SU-DHL-6 (cell line): ENCODE measurements around the gene BORCS8.

Experiments used
- H2AFZ ChIP-seq: fragments of 200-600 bp; sonication (generic); 2 replicates; pipeline ENCODE4 v1.6.1; 2014; ENCODE audit warnings: low read depth, mild to moderate bottlenecking, moderate library complexity, mixed read lengths, antibody characterized with exemption, low read length; ENCODE audit not compliant: severe bottlenecking
- H3F3A ChIP-seq: fragments of 200-600 bp; shearing (Covaris generic); 2 replicates; pipeline ENCODE4 v1.6.0; 2016; ENCODE audit warnings: antibody characterized with exemption, mild to moderate bottlenecking; ENCODE audit not compliant: insufficient read depth
- H3K27ac ChIP-seq: fragments of 200-600 bp; sonication (generic); 2 replicates; pipeline ENCODE4 v1.5.1; 2016; ENCODE audit warnings: low read depth, mild to moderate bottlenecking, low read length, moderate library complexity, mixed read lengths
- H3K27me3 ChIP-seq: fragments of 200-600 bp; sonication (generic), shearing (Covaris generic); 2 replicates; pipeline ENCODE4 v1.6.0; 2014; ENCODE audit warnings: mild to moderate bottlenecking, low read length
- H3K36me3 ChIP-seq: fragments of 200-600 bp; sonication (generic); 2 replicates; pipeline ENCODE4 v1.6.1; 2014; ENCODE audit warnings: mild to moderate bottlenecking, low read length, mixed read lengths
- H3K4me2 ChIP-seq: fragments of 300-600, 200-600 bp; shearing (Covaris generic), sonication (generic); 2 replicates; pipeline ENCODE4 v1.6.0; 2014; ENCODE audit warnings: low read length, low read depth, mild to moderate bottlenecking; ENCODE audit not compliant: poor library complexity, severe bottlenecking
- H3K4me3 ChIP-seq: fragments of 200-600 bp; sonication (generic); 2 replicates; pipeline ENCODE4 v1.5.1; 2014; ENCODE audit warnings: antibody characterized with exemption, low read length, mild to moderate bottlenecking, mixed read lengths; ENCODE audit not compliant: insufficient read depth, poor library complexity, severe bottlenecking
- H3K79me2 ChIP-seq: fragments of 200-600 bp; sonication (generic); 2 replicates; pipeline ENCODE4 v1.6.1; 2014; ENCODE audit warnings: mild to moderate bottlenecking, low read length, moderate library complexity; ENCODE audit not compliant: insufficient read depth
- H3K9ac ChIP-seq: fragments of 200-600 bp; sonication (generic); 2 replicates; pipeline ENCODE4 v1.7.0; 2014; ENCODE audit warnings: mild to moderate bottlenecking, low read length
- H3K9me2 ChIP-seq: fragments of 200-600 bp; sonication (generic); replicated peaks from 2 replicates; pipeline ENCODE4 v1.6.1; 2014; ENCODE audit warnings: low read length; ENCODE audit not compliant: insufficient read depth
- H3K9me3 ChIP-seq: fragments of 200-600 bp; sonication (generic); 2 replicates; pipeline ENCODE4 v1.6.1; 2014; ENCODE audit warnings: low read length, mixed read lengths; ENCODE audit not compliant: insufficient read depth
- H4K20me1 ChIP-seq: fragments of 200-600 bp; sonication (generic); 2 replicates; pipeline ENCODE4 v1.6.1; 2014; ENCODE audit warnings: low read depth, mild to moderate bottlenecking, antibody characterized with exemption, low read length, moderate library complexity, mixed read lengths
- EZH2phosphoT487 ChIP-seq: fragments of 200-600 bp; sonication (generic), shearing (Covaris generic); conservative IDR thresholded peaks from 2 replicates; pipeline ENCODE4 v1.6.1; 2018; ENCODE audit warnings: mild to moderate bottlenecking, antibody characterized with exemption, low read length, moderate library complexity, mixed read lengths
- TF ChIP-seq, protein P1 (sequence below): fragments of 200-600 bp; sonication (generic); IDR thresholded peaks from one replicate; pipeline ENCODE4 v1.5.1; 2017; ENCODE audit warnings: antibody characterized with exemption, mild to moderate bottlenecking, low read length, moderate library complexity; ENCODE audit not compliant: insufficient read depth, poor library complexity, severe bottlenecking

BORCS8 gene

DNA sequence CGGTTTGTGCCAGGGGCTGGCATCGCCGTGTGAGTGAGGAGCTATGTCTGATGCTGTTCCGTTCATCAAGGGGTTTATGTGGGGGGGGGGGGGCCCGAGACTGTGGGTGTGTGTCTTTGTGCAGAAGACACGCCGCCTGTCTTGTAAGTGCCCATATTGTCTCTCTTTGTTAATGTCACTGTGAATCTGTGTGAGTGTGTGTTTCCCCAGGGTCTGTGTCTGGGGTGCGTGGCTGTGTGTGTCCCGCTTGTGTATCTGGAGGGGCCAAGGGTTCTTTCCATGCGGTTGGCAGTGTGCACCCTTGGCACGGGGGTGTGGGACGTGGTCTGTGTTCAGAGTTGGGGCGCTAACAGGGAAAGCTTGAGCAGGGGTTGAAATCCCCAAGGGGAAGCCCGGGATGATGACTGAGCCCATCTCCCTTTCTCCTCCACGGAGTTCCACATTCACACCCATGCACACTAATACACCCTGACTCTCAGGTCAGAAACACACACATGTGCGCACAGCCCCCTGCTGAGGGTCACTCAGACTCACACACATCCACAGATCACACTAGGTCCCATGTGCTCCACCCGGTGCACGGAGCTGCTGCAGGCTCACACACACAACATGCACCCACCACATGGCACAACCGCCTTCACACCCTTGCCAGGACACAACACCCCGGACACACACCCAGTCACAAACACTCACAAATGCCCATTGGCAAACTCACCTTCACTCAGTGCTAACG lies 21.6 kb upstream of the BORCS8 start:
- Histone ChIP-seq H3K27me3 (no peaks in the 10 kb centered on the region), H4K20me1 (no peaks in the 10 kb centered on the region), H3K4me3 (no peak overlapping the region), H3K4me2 (no peak overlapping the region), H3K27ac (no peak overlapping the region), H3F3A (no peaks in the 10 kb centered on the region), H2AFZ (no peak overlapping the region), H3K9me3 (no peaks in the 10 kb centered on the region), H3K9ac (no peak overlapping the region), H3K79me2 (no peaks in the 10 kb centered on the region), H3K9me2 (no peaks in the 10 kb centered on the region), H3K36me3 (no peaks in the 10 kb centered on the region)
- no peak for TF ChIP-seq EZH2phosphoT487
- TF ChIP-seq, protein P1, sequence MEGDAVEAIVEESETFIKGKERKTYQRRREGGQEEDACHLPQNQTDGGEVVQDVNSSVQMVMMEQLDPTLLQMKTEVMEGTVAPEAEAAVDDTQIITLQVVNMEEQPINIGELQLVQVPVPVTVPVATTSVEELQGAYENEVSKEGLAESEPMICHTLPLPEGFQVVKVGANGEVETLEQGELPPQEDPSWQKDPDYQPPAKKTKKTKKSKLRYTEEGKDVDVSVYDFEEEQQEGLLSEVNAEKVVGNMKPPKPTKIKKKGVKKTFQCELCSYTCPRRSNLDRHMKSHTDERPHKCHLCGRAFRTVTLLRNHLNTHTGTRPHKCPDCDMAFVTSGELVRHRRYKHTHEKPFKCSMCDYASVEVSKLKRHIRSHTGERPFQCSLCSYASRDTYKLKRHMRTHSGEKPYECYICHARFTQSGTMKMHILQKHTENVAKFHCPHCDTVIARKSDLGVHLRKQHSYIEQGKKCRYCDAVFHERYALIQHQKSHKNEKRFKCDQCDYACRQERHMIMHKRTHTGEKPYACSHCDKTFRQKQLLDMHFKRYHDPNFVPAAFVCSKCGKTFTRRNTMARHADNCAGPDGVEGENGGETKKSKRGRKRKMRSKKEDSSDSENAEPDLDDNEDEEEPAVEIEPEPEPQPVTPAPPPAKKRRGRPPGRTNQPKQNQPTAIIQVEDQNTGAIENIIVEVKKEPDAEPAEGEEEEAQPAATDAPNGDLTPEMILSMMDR, result no peak

DNA sequence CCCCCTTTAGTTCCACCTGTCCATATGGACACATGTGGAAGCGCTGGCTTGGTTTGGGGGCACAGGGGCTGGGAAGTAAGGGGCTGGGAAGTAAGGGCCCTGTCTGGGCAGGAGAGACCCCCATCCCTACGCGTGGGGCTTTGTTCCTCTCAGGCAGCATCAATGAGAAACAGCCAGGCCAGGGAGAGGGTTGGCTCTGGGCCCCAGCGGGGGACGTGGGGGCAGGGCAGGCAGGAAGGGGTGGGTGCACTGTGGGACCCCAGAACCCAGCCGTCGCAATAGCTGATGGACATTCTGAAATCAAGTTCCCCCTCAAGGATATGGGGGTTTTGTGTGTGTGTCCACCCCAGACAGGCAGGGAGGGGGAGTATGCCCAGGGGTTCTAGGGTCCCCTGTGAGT lies 21.0 kb upstream of the BORCS8 start:
- H3F3A ChIP-seq, result no peaks in the 10 kb centered on the region
- H3K9me3 ChIP-seq, result no peaks in the 10 kb centered on the region
- H3K9me2 ChIP-seq, result no peaks in the 10 kb centered on the region
- H3K36me3 ChIP-seq, result no peaks in the 10 kb centered on the region
- H3K27me3 ChIP-seq, result no peaks in the 10 kb centered on the region
- no peaks in the 10 kb centered on the region for H4K20me1 ChIP-seq
- H3K79me2 ChIP-seq, result no peaks in the 10 kb centered on the region
- H3K27ac ChIP-seq, result no peak overlapping the region
- no peak for TF ChIP-seq EZH2phosphoT487
- TF ChIP-seq, protein P1, result no peak
- no peak overlapping the region for H3K4me3 ChIP-seq
- no peak overlapping the region for H3K4me2 ChIP-seq
- H2AFZ ChIP-seq, result no peak overlapping the region
- no peak overlapping the region for H3K9ac ChIP-seq

DNA sequence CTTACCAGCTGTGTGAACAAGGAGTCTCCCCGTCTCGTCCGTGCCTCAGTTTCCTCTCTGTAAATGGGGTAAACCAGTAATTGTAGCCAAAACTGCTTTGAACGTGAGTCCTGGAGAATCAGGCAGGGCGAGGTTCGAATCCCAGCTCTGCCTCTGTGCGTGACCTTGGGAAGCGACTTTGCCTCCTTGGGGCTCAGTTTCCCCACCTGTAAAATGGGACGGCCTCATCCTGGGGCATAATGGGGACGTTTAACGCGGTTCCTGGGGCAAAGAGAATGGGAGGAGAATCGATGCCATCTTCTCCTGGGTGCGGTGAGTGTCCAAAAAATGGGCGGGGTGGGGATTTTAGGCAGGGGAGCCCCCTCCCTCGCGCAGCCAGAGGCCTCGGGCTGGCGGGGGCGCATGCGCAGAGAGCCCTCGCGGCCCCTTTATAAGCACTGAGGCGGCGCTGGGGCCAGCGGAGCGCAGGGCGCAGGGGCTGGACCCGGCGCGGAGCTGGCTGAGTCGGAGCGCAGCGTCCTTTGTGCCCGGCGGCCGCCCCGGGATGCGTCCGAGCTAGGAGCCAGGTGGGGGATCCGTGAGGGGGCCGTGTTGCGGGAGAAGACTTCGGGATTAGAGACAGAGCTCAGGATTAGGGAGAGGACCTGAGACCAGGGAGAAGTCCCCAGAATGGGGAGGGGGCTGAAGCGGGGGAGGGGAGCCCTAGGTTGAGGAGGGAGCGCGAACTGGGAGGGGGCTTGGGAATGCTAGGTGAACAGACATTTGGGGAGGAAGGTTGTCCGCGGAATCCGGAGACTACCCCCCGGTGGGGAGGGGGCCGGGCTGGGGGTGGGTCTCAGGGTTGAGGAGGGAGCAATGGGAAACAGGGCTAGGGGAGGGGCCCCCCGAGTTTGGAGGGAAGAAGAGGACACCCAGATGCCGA lies 19.8 kb upstream of the BORCS8 start, which contains the start of gene NCAN:
Gene NCAN, plus strand, starts transcription at position 460 of the 922 bp plus-strand sequence. CDS start 4,996 bp downstream, outside the sequence.
- Histone ChIP-seq H3K27ac (no peak within 1 kb of the TSS), H2AFZ (no peak within 1 kb of the TSS), H3K79me2 (no peaks in the 10 kb centered on the region), H3K9me3 (no peaks in the 10 kb centered on the region), H3K4me2 (no peak within 1 kb of the TSS), H3K36me3 (no peaks in the 10 kb centered on the region), H3K27me3 (no peaks in the 10 kb centered on the region), H3F3A (no peaks in the 10 kb centered on the region), H4K20me1 (no peaks in the 10 kb centered on the region), H3K9ac (no peak within 1 kb of the TSS), H3K9me2 (no peaks in the 10 kb centered on the region), H3K4me3 (no peak within 1 kb of the TSS)
- TF ChIP-seq, protein P1, result no peak
- no peak for TF ChIP-seq EZH2phosphoT487
